Nephron progenitor cell (in vitro differentiated cells): Measurements from ENCODE around the gene YJU2.

ENCODE experiments used
- DNase-seq: peaks from one replicate; pipeline ENCODE4 v3.0.0; 2021
- H3K27ac Mint-ChIP-seq: 2 replicates; pipeline ENCODE4 v1.8.0; 2021; ENCODE audit warnings: mild to moderate bottlenecking, moderate library complexity, mixed read lengths
- H3K27me3 Mint-ChIP-seq: 2 replicates; pipeline ENCODE4 v1.8.0; 2021; ENCODE audit warnings: mild to moderate bottlenecking, low read depth, mixed read lengths; ENCODE audit not compliant: poor library complexity
- H3K36me3 Mint-ChIP-seq: 2 replicates; pipeline ENCODE4 v1.8.0; 2021; ENCODE audit warnings: low read depth, mixed read lengths
- H3K4me1 Mint-ChIP-seq: 2 replicates; pipeline ENCODE4 v1.8.0; 2021; ENCODE audit warnings: mixed read lengths
- H3K4me3 Mint-ChIP-seq: 2 replicates; pipeline ENCODE4 v1.8.0; 2021; ENCODE audit warnings: mild to moderate bottlenecking, moderate library complexity, mixed read lengths
- H3K9me3 Mint-ChIP-seq: 2 replicates; pipeline ENCODE4 v1.8.0; 2021; ENCODE audit warnings: mild to moderate bottlenecking, moderate library complexity, mixed read lengths
- TF ChIP-seq, protein P1 (sequence below): fragments of 200-600 bp; sonication (generic); IDR thresholded peaks from 2 replicates; pipeline ENCODE4 v1.5.0; 2021; ENCODE audit warnings: antibody characterized with exemption

Gene YJU2

DNA sequence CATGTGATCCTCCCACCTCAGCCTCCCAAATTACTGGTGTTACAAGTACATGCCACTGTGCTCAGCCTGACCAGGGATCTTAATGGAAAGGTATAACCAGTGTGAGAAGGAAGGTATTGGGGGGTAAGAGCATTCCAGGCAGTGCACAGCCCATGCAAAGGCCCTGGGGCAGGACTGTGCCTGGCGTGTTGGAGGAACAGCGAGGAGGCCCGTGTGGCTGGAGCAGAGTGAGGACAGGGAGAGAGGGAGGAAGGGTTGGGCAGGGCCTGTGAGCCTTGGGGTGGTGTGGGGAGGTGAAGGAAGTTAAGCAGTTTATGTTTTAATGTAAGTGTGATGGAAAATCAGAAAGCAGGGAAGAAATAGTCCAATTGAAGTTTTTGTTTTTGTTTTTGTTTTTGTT, 53.7 kb downstream of the YJU2 start:
- H3K4me3 Mint-ChIP-seq, result no peak overlapping the region
- no peak for DNase-seq
- no peak overlapping the region for H3K27ac Mint-ChIP-seq
- peaks cover 26% of the 10 kb centered on the region for H3K4me1 Mint-ChIP-seq
- TF ChIP-seq, protein P1, sequence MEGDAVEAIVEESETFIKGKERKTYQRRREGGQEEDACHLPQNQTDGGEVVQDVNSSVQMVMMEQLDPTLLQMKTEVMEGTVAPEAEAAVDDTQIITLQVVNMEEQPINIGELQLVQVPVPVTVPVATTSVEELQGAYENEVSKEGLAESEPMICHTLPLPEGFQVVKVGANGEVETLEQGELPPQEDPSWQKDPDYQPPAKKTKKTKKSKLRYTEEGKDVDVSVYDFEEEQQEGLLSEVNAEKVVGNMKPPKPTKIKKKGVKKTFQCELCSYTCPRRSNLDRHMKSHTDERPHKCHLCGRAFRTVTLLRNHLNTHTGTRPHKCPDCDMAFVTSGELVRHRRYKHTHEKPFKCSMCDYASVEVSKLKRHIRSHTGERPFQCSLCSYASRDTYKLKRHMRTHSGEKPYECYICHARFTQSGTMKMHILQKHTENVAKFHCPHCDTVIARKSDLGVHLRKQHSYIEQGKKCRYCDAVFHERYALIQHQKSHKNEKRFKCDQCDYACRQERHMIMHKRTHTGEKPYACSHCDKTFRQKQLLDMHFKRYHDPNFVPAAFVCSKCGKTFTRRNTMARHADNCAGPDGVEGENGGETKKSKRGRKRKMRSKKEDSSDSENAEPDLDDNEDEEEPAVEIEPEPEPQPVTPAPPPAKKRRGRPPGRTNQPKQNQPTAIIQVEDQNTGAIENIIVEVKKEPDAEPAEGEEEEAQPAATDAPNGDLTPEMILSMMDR, result no peak
- peaks cover 19% of the 10 kb centered on the region for H3K27me3 Mint-ChIP-seq
- H3K9me3 Mint-ChIP-seq, result no peaks in the 10 kb centered on the region
- H3K36me3 Mint-ChIP-seq, result no peaks in the 10 kb centered on the region

DNA sequence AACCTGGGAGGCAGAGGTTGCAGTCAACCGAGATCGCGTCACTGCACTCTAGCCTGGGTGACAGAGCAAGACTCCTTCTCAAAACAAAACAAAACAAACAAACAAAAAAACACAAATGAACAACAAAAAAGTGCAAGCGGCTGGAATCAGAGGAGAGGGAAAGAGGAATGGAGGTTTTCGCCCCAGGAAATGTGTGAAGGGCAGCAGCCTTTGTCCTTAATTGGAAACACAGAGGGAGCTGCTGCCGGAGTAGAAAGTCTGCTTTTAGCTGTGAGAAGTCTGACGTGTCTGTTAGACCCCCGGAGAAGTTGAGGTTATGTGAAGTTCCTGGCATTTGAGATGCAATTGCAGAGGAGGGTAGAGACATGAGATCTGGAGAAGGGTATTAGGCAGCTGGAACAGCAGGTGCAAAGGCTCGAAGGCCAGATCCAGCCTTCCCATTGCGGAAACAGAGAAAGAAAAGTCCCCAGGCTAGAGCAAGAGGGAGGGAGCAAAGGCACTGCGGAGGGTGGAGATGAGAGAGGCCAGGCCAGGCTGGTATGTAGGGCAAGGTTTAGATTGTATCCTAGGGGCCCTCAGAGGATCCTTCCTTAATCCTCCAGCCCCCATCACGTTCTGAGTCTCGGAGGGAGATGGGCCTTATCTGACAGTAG, 54.8 kb downstream of the YJU2 start:
- DNase-seq, result no peak
- Mint-ChIP-seq H3K36me3 (peaks cover 3% of the 10 kb centered on the region), H3K27me3 (peaks cover 20% of the 10 kb centered on the region), H3K9me3 (no peaks in the 10 kb centered on the region), H3K4me1 (peaks cover 31% of the 10 kb centered on the region), H3K4me3 (peak overlapping the region; percentile 33), H3K27ac (peak overlapping the region; percentile 57)
- TF ChIP-seq, protein P1, result no peak

DNA sequence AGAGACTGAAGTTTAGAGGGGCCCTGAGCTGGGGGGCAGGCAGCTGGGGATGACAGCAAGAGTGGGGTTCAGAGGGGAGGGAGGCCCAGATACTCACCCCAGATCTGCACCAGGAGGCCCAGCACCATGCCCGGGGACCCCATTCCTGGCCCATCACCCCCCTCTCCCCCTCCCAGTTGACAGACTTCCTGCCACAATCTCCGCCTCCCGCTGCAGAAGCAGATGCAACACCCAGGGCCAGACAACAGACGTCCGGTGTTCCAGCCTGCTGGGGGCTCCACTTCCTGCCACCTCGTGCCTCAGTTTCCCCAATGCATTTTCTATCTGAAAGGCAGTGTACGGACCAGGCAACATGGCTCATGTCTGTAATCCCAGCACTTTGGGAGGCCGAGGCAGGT, 55.4 kb downstream of the YJU2 start, which contains the start of gene TMIGD2:
TMIGD2 (minus strand) TSS at position 147 of the 398 bp plus-strand sequence; CDS start at position 143, 4 bp downstream.
- peak within 1 kb of the TSS; percentile 33 for H3K4me3 Mint-ChIP-seq
- H3K36me3 Mint-ChIP-seq, result peaks cover 8% of the 10 kb centered on the region
- H3K9me3 Mint-ChIP-seq, result no peaks in the 10 kb centered on the region
- peak within 1 kb of the TSS; percentile 57 for H3K27ac Mint-ChIP-seq
- DNase-seq, result no peak
- TF ChIP-seq, protein P1, result no peak
- peaks cover 33% of the 10 kb centered on the region for H3K4me1 Mint-ChIP-seq
- peaks cover 17% of the 10 kb centered on the region for H3K27me3 Mint-ChIP-seq

DNA sequence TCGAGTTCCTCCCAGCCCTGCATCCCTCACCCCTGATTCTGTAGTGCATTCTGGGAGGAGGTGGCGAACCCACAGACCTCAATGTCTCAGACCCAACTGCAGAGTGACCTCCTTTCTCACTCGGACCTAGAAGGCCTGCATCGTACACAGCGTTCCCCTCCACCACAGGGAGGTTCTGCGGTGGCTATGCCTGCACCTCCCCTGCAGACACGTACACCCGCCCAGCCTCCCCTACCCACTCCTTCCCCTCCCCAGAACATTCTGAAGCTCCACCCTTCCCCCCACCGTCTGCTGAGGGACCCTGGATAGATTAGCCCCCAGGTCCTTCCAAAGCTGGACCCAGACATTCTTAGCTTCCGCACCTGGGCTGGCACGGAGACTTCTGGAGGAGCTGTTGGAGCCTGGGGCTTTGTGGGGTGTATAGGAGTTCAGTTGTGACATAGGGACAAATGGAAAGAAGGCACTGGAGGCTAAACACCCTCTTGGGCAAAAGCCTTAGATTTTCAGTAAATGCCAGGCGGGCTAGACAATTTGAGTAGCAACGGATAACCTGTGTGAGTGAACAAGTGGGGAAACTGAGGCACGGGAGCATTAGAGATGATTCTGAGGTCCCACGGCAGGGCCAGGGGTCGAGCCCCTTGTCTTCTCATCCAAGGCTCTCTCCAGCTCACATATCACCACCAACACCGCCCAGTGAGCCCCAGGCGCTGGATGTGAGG, 57.1 kb downstream of the YJU2 start:
- DNase-seq, result no peak
- Mint-ChIP-seq H3K4me1 (peaks cover 33% of the 10 kb centered on the region), H3K4me3 (peak overlapping the region; percentile 74), H3K27ac (no peak overlapping the region), H3K36me3 (peaks cover 14% of the 10 kb centered on the region), H3K9me3 (no peaks in the 10 kb centered on the region), H3K27me3 (peaks cover 10% of the 10 kb centered on the region)
- TF ChIP-seq, protein P1, result no peak

DNA sequence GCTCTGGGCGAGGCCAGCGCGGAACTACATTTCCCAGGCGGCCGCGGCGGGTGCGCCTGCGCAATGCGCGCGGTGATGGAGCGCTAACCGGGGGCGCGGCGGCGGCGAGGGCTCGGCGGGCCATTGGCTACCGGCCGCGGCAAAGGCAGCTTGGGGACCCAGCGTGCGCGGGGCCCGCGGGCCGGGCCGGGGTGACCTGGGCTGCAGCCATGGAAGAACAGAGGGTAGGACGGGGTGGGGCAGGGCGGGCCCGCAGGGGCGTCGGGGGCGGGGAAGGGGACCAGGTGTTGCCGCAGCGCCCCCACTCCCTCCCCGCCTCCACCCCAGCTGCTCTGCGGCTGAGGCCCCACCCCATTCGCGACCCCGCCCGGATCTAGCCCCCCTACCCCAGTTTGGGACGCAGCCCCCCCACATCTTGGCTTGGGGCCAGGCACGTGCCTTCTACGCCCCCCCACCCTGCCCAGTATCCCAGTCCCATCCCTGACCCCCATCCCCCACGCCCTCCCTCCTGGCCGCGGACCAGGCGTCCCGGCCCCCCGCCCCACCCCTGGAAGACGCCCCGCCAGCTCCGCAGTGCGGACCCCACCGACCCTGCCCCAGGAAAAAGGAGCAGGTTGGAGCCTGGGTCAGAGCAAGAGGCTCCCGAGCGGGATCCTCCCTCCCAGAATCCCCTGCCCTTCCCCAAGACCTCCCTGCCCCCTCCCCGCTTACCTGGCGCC, 57.8 kb downstream of the YJU2 start, which contains the start of gene FSD1:
FSD1 (plus strand) TSS at position 61 of the 719 bp plus-strand sequence; CDS start at position 210, 149 bp downstream.
- Mint-ChIP-seq H3K36me3 (peaks cover 20% of the 10 kb centered on the region), H3K27ac (no peak within 1 kb of the TSS), H3K27me3 (peaks cover 10% of the 10 kb centered on the region), H3K4me3 (peak within 1 kb of the TSS; percentile 74), H3K9me3 (no peaks in the 10 kb centered on the region), H3K4me1 (peaks cover 33% of the 10 kb centered on the region)
- DNase-seq, result peak; percentile 90
- TF ChIP-seq, protein P1, result no peak
